Measurements from ENCODE around the gene XYLT1. TPM values are rescaled to one million over a fixed set of nuclear protein-coding genes. Genes with fewer than 3 reads are reported as not detected.
A peak's percentile ranks its signal among the peaks of the same experiment; 100 is the strongest.

The XYLT1 gene
- total RNA-seq, 1 donor from 2014 or later, result 14.7 TPM

- Mint-ChIP-seq H3K4me3 (no peak overlapping the region), H3K27ac (no peak overlapping the region), H3K4me1 (peaks cover 25% of the 10 kb centered on the region), H3K27me3 (no peaks in the 10 kb centered on the region), H3K36me3 (ENCODE audit: low read depth) (peaks cover 23% of the 10 kb centered on the region), H3K9me3 (peaks cover 11% of the 10 kb centered on the region)
- intact Hi-C loops (cut with micrococcal nuclease), result loop anchor here (10.0 kb wide), 1 partner anchor 251 kb away; no protein-coding TSS in a partner anchor
- no peak for DNase-seq
Measured at GRCh38 chr16:17213974-17214373, 256.8 kb downstream of the XYLT1 start.

GRCh38 chr16:17213025-17213424 is 257.7 kb downstream of the XYLT1 start:
- DNase-seq, result peak; percentile 61
- H3K27ac Mint-ChIP-seq, result no peak overlapping the region
- no peak overlapping the region for H3K4me3 Mint-ChIP-seq
- H3K36me3 Mint-ChIP-seq (ENCODE audit: low read depth), result peaks cover 18% of the 10 kb centered on the region
- H3K4me1 Mint-ChIP-seq, result peaks cover 25% of the 10 kb centered on the region
- H3K27me3 Mint-ChIP-seq, result no peaks in the 10 kb centered on the region
- intact Hi-C loops (cut with micrococcal nuclease), result loop anchor here (10.0 kb wide), 1 partner anchor 252 kb away; no protein-coding TSS in a partner anchor
- H3K9me3 Mint-ChIP-seq, result peaks cover 11% of the 10 kb centered on the region

- peaks cover 18% of the 10 kb centered on the region for H3K36me3 Mint-ChIP-seq (ENCODE audit: low read depth)
- intact Hi-C loops (cut with micrococcal nuclease), result loop anchor here (10.0 kb wide), 1 partner anchor 252 kb away; no protein-coding TSS in a partner anchor
- H3K27ac Mint-ChIP-seq, result no peak overlapping the region
- no peak for DNase-seq
- H3K9me3 Mint-ChIP-seq, result peaks cover 11% of the 10 kb centered on the region
- H3K4me1 Mint-ChIP-seq, result peaks cover 25% of the 10 kb centered on the region
- no peaks in the 10 kb centered on the region for H3K27me3 Mint-ChIP-seq
- H3K4me3 Mint-ChIP-seq, result no peak overlapping the region
Measured at GRCh38 chr16:17212606-17213005, 258.2 kb downstream of the XYLT1 start.

GRCh38 chr16:17211797-17212196 is 259.0 kb downstream of the XYLT1 start:
- Mint-ChIP-seq H3K9me3 (peaks cover 11% of the 10 kb centered on the region), H3K4me1 (peaks cover 25% of the 10 kb centered on the region), H3K27me3 (no peaks in the 10 kb centered on the region)

GRCh38 chr16:17206712-17207111 is 264.0 kb downstream of the XYLT1 start:
- Mint-ChIP-seq H3K9me3 (no peaks in the 10 kb centered on the region), H3K36me3 (ENCODE audit: low read depth) (peaks cover 6% of the 10 kb centered on the region), H3K27ac (no peak overlapping the region), H3K4me1 (peaks cover 8% of the 10 kb centered on the region), H3K4me3 (no peak overlapping the region), H3K27me3 (no peaks in the 10 kb centered on the region)
- intact Hi-C loops (cut with micrococcal nuclease), result no loop called here
- DNase-seq, result no peak

More at GRCh38 chr16:17211797-17212196, 259.0 kb downstream of the XYLT1 start:
- peaks cover 18% of the 10 kb centered on the region for H3K36me3 Mint-ChIP-seq (ENCODE audit: low read depth)
- H3K4me3 Mint-ChIP-seq, result no peak overlapping the region
- H3K27ac Mint-ChIP-seq, result no peak overlapping the region
- peak; percentile 78 for DNase-seq
- intact Hi-C loops (cut with micrococcal nuclease), result loop anchor here (10.0 kb wide), 1 partner anchor 253 kb away; no protein-coding TSS in a partner anchor

GRCh38 chr16:17205279-17206211 is 265.2 kb downstream of the XYLT1 start:
- Mint-ChIP-seq H3K4me1 (peaks cover 5% of the 10 kb centered on the region), H3K4me3 (no peak overlapping the region), H3K27ac (no peak overlapping the region), H3K9me3 (no peaks in the 10 kb centered on the region), H3K27me3 (no peaks in the 10 kb centered on the region), H3K36me3 (ENCODE audit: low read depth) (peaks cover 6% of the 10 kb centered on the region)
- intact Hi-C loops (cut with micrococcal nuclease), result no loop called here
- no peak for DNase-seq

- Mint-ChIP-seq H3K27ac (no peak overlapping the region), H3K27me3 (no peaks in the 10 kb centered on the region), H3K4me1 (peaks cover 5% of the 10 kb centered on the region), H3K36me3 (ENCODE audit: low read depth) (peaks cover 9% of the 10 kb centered on the region), H3K9me3 (no peaks in the 10 kb centered on the region), H3K4me3 (no peak overlapping the region)
- DNase-seq, result no peak
- intact Hi-C loops (cut with micrococcal nuclease), result no loop called here
Measured at GRCh38 chr16:17204644-17205043, 266.1 kb downstream of the XYLT1 start.

GRCh38 chr16:17204206-17204605 is 266.6 kb downstream of the XYLT1 start:
- no peak for DNase-seq
- intact Hi-C loops (cut with micrococcal nuclease), result no loop called here
- no peaks in the 10 kb centered on the region for H3K9me3 Mint-ChIP-seq
- peaks cover 5% of the 10 kb centered on the region for H3K4me1 Mint-ChIP-seq
- H3K4me3 Mint-ChIP-seq, result no peak overlapping the region
- peaks cover 13% of the 10 kb centered on the region for H3K36me3 Mint-ChIP-seq (ENCODE audit: low read depth)
- H3K27me3 Mint-ChIP-seq, result no peaks in the 10 kb centered on the region
- no peak overlapping the region for H3K27ac Mint-ChIP-seq

- Mint-ChIP-seq H3K4me1 (peaks cover 4% of the 10 kb centered on the region), H3K27me3 (no peaks in the 10 kb centered on the region), H3K4me3 (no peak overlapping the region), H3K27ac (no peak overlapping the region), H3K9me3 (no peaks in the 10 kb centered on the region), H3K36me3 (ENCODE audit: low read depth) (peaks cover 15% of the 10 kb centered on the region)
- DNase-seq, result no peak
- intact Hi-C loops (cut with micrococcal nuclease), result no loop called here
Measured at GRCh38 chr16:17203424-17203823, 267.3 kb downstream of the XYLT1 start.

- Mint-ChIP-seq H3K4me3 (no peak overlapping the region), H3K9me3 (no peaks in the 10 kb centered on the region), H3K27ac (no peak overlapping the region), H3K4me1 (peaks cover 4% of the 10 kb centered on the region), H3K36me3 (ENCODE audit: low read depth) (peaks cover 30% of the 10 kb centered on the region), H3K27me3 (no peaks in the 10 kb centered on the region)
- DNase-seq, result no peak
- intact Hi-C loops (cut with micrococcal nuclease), result no loop called here
Measured at GRCh38 chr16:17199135-17199534, 271.6 kb downstream of the XYLT1 start.

- Mint-ChIP-seq H3K36me3 (ENCODE audit: low read depth) (peaks cover 42% of the 10 kb centered on the region), H3K4me3 (no peak overlapping the region), H3K9me3 (no peaks in the 10 kb centered on the region), H3K4me1 (peaks cover 3% of the 10 kb centered on the region), H3K27ac (no peak overlapping the region), H3K27me3 (no peaks in the 10 kb centered on the region)
- intact Hi-C loops (cut with micrococcal nuclease), result no loop called here
- DNase-seq, result no peak
Measured at GRCh38 chr16:17196526-17196925, 274.2 kb downstream of the XYLT1 start.

GRCh38 chr16:17194190-17194780 is 276.5 kb downstream of the XYLT1 start:
- H3K4me1 Mint-ChIP-seq, result peaks cover 3% of the 10 kb centered on the region
- no peaks in the 10 kb centered on the region for H3K27me3 Mint-ChIP-seq
- no peak overlapping the region for H3K4me3 Mint-ChIP-seq
- no peaks in the 10 kb centered on the region for H3K9me3 Mint-ChIP-seq
- intact Hi-C loops (cut with micrococcal nuclease), result loop anchor here (5.0 kb wide), 1 partner anchor 273 kb away; no protein-coding TSS in a partner anchor
- peaks cover 49% of the 10 kb centered on the region for H3K36me3 Mint-ChIP-seq (ENCODE audit: low read depth)
- peak; percentile 86 for DNase-seq
- H3K27ac Mint-ChIP-seq, result no peak overlapping the region

GRCh38 chr16:17193566-17194100 is 277.1 kb downstream of the XYLT1 start:
- H3K36me3 Mint-ChIP-seq (ENCODE audit: low read depth), result peaks cover 49% of the 10 kb centered on the region
- H3K27ac Mint-ChIP-seq, result no peak overlapping the region
- intact Hi-C loops (cut with micrococcal nuclease), result loop anchor here (5.0 kb wide), 1 partner anchor 274 kb away; no protein-coding TSS in a partner anchor
- no peak for DNase-seq
- no peaks in the 10 kb centered on the region for H3K9me3 Mint-ChIP-seq
- no peaks in the 10 kb centered on the region for H3K27me3 Mint-ChIP-seq
- H3K4me1 Mint-ChIP-seq, result peaks cover 3% of the 10 kb centered on the region
- no peak overlapping the region for H3K4me3 Mint-ChIP-seq

GRCh38 chr16:17184026-17184425 is 286.7 kb downstream of the XYLT1 start:
- peaks cover 18% of the 10 kb centered on the region for H3K36me3 Mint-ChIP-seq (ENCODE audit: low read depth)
- H3K27me3 Mint-ChIP-seq, result no peaks in the 10 kb centered on the region
- no peaks in the 10 kb centered on the region for H3K4me1 Mint-ChIP-seq
- H3K9me3 Mint-ChIP-seq, result no peaks in the 10 kb centered on the region
- DNase-seq, result no peak
- no peak overlapping the region for H3K27ac Mint-ChIP-seq
- intact Hi-C loops (cut with micrococcal nuclease), result no loop called here
- H3K4me3 Mint-ChIP-seq, result no peak overlapping the region
